Measurements from ENCODE around the gene IRF2BP2.

GRCh38 chr1:234606784-234607108, 3.2 kb downstream of the IRF2BP2 start:
- TF ChIP-seq POLR2A (IDR thresholded peaks at IDR 0.05) (no peak), CTCF (IDR thresholded peaks at IDR 0.05) (no peak), POLR2AphosphoS5 (IDR thresholded peaks at IDR 0.05; ENCODE audit: insufficient read depth in 1 of 2, low read depth in 1 of 2) (no peak)
